ENCODE results near the gene PCNX2.

Gene PCNX2

DNA sequence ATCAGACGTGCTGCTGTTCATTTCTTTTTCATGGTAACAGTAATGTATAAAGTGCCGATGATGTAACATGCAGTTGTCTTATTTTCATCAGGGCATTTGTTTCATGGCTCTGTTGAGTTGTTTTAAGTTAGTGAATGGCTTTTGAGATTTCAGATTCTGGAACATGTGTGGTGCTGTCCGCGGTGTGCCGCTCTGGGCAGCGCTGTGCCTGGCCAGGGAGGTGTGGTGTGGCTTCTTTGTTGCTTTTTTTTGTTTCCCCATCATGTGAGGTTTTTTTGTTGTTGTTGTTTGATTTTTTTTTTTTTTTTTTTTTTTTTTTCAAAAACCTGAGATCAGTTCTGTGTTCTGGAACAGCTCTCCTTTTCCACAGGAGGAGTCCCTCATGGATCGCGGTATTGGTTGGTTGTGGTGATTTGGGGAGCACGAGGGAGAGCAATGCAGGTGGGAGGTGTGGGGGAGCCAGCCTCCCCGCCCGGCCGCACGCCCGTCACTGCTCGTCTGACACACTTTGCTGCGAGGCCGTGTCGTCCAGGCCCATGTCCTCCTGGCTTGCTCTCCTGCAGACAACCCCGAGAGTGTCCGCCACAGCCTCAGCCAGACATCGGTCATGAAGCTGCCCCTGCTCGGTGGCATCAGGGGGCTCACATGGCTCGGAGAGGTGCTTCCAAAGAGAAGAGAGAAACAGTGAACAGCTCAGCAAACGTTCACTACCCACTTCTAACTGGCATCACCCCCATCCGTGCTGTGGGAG lies 311.5 kb downstream of the PCNX2 start:
- DNase-seq (ENCODE audit: low read depth): no peak

DNA sequence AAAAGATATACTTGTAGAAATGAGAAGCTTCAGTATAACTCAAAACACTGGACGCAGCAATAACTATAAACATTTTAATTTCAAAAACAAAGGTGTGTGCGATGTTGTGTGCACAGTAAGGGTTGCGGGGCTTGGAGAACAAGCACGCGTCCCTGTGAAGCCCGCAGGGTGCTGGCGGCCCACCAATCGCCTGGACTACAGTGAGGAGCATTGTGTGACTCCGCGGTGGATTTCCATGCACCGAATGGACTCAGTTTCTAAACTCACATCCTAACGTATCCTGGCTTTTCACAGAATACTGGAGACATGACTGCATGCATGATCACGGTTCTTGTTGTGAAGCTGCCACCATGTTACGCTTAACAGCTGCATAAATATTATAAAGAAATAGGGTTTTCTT lies 312.1 kb downstream of the PCNX2 start:
- DNase-seq (ENCODE audit: low read depth): no peak

DNA sequence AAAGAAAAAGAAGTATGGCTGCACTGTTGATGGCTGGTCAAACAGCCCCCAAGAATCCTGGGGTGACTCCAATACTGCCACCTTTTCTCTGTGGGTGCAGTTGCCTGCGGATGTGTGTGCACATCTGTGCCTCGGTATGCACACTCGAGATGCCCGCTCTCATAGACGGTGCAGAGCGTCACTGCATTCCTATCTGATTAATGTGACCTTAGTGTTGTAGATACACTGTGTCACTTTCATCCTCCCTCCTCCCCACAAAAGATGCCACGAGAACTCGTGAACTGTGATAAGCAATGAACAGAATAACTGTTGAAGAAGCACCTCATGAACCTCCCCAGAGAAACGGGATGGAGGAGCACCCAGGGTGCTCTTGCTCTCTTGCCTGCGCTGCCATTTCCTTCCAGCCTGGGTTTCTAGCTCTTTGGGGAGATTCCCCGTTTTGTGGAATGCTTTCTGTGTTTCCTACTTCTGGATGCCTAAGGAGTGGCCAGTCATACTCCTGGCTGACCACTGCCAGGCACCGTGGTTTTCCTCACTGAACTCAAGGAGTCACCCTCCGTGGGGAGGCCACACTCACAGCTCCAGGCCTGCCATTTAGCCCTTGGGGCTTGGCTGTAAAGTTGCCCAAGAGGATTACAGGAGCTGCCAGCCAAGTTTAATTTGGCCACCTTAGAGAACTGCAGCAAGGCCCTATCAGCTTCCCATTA lies 313.1 kb downstream of the PCNX2 start:
- no peak for DNase-seq (ENCODE audit: low read depth)

DNA sequence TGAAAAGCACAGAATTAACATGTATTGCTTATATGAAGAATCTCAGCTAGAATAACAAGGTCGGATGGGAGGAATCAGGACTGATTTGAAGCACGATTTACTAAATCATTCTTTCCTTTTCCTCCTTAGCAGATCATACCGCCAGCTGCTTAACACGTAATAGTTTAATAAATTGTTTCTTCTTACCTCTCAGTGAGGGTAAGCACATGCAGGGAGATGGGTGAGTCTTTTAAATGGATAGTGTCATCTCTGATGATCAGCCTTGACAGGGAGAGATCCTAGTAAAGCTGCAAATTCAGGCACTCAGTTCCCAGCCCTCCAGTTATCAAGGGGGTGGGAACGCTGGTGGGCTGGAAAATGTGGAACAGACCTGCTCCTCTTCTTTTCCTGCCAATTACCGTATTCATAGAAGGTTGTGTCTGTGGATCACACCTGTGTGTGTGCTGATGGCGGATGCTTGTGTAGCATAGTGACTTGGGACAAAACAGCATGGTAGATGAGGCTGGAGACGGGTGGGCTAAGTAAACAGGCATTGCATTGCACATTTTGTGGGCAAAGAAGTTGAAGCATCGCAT lies 314.5 kb downstream of the PCNX2 start:
- DNase-seq (ENCODE audit: low read depth): no peak

DNA sequence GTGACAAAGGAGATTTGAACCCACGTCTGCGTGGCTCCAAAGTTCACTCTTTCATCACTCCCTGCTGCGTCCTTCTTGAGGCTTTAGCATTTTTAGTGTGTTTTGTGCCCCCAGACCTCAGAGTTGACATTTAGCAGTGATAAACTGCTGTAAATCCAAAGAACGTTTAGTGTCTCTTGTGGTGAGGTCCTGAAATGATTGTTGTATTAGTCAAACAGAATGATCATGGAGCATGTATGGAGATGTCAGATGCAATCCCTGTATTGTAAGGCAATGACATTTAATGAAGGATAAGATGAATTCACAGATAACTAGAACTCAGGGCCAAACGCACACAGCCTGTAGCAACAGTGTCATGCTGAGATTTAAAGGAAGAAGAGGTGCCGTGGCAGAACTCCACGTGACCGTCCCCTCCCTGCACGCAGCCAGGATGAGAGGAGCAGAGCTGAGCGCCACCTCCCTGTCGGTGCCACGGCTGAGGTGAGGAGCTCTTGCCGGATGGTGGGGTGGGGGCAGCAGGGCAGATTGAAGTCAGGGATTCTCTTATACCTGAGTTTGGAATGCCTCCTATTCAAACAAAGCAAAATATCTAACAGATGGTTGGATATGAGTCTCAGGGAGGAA lies 315.1 kb downstream of the PCNX2 start:
- no peak for DNase-seq (ENCODE audit: low read depth)

DNA sequence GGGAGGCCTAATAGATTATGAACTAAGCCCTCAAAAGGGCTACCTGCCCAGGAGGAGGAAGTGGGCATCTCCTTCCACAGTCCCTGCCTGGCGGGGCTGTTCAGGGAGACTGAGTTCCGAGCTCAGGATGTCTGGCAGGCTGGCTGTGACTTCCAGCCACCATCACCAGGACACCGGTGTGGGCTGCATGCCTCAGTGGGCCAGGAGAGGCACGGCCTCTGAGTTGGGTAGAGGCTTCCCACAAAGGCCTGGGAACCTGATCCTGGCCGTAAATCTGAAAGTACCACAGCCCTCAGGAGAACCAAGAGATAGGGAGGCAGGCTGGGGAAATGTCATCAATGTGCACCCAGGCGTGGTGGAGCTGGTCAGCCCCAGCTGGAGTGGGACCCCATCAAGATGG lies 316.0 kb downstream of the PCNX2 start:
- no peak for DNase-seq (ENCODE audit: low read depth)

DNA sequence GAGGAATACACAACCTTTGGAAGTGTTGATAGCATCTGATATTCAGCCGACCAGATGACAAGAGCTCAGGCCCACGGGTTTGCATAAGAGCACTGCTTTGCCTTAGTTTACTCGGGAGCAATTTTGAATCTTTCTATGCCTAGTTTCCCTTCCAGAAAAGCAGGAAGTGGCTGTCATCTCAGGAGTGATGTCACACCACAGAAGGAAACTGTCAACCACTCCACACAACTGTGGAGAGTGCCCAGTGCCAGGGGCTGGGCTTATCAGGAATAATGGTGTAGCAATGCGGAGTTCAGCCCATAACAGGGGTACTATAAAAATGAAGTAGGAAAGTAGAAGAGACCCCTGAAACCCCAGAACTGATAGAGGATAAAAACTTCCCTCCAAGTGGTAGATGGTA lies 316.7 kb downstream of the PCNX2 start:
- DNase-seq (ENCODE audit: low read depth): no peak

DNA sequence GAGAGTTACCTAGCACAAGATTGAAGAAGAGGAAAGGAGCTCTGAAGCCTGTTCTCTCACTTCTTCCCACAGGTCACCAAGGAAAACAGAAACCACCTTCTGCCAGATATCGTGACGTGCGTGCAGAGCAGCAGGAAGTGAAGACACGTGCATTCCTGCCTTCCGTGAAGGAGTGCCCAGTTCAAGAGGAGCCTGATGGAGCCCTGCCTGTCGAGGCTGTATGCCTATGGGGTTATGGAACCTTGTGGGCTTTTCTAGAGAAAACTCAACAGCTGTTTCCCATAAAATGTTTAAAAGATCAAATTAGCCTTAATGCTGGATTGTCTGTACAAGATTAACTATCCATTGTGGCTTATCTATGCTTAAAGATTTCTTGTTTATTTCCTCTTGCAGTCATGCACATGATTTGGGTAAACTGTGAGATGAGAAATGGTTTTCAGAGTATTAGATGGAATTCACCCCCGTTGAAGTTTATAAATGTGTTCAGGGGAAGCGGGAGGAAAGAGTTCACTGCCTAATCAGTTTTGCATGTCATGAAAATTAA lies 317.4 kb downstream of the PCNX2 start:
- no peak for DNase-seq (ENCODE audit: low read depth)

DNA sequence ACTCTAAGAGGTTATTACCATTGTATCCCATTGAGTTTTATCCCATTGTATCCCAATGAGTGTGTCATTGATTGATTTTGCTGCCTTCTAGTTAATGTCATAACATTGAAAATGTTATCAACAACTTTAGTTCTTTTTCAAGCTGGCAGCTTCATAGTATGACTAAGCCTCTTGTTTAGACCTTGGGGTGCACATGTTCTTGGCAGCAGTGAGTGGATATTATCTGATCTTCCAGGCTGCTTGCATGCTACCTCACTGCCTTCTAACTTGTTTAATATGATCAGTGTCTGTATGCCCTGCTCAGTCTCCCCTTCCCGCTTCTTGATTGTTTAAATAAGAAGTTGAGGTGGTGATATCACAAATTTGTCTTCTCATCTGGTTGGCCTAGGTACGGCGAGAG lies 320.6 kb downstream of the PCNX2 start:
- DNase-seq (ENCODE audit: low read depth): no peak

DNA sequence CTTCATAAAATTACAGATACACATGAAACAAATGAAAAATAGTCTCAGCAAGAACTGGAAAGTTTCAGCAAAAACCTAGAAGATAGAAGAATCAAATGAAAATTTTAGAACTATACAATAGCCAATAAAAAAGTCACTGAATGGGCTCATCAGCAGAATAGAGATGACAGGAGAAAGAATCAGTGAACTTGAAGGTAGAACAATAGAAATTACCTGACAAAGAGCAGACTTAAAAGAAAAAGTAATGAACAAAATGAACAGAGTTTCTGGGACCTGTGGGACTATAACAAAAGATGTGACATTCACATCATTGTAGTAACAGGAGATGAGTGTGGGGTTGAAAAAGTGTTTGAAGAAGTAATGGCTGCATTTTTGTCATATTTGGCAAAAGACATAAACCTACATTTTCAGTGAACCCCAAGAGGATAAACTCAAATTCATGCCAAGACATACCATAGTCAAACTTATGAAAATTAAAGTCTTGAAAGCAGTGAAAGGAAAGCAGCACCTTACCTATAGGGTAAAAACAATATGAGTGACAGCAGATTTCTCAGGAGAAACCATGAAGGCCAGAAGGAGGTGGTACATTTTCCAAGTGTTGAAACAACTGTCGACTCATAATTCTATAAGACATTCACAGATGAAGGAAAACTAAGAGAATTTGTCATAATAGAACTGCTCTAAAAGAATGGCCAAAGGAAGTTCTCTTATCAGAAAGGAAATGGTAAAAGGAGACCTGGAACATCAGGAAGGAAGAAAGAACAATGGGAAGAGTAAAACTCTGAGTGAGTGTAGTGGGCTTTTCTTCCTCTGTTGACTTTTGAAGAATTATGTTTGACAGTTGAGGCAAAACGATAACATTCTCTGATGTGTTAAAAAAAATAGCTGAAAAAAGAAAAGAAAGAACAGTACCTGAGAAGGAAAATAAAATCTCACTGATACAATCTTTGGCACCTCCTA lies 321.6 kb downstream of the PCNX2 start:
- no peak for DNase-seq (ENCODE audit: low read depth)

DNA sequence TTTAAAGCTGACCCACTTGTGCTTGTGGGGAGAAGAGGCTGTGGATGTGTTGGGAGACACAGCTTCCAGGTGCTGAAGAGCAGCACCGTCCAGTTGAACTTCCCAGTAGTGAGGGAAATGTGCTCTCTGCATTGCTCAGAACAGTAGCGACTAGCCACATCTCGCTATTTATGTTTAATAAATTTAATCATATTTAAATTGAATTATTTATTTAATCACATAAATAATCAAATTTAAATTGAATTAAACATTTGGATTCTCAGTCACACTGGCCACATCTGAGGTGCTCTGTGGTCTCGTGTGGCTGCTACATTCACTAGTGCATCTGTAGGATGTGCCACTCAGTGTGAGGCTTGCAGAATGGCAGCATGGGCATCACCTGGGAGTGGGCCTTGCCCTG lies 325.0 kb downstream of the PCNX2 start:
- DNase-seq (ENCODE audit: low read depth): no peak

DNA sequence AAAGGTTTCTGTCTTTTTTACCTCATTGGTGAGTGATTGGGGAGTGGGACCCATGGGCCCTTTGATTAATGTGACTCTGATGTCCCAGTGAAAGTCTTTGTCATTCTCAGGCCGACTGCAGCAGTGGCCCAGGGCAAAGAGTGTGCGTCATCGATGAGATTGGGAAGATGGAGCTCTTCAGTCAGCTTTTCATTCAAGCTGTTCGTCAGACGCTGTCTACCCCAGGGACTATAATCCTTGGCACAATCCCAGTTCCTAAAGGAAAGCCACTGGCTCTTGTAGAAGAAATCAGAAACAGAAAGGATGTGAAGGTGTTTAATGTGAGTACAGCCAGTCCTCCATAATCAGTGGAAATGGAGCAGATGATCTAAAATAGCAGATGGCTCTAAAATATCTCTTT lies 325.7 kb downstream of the PCNX2 start:
- DNase-seq (ENCODE audit: low read depth): no peak

DNA sequence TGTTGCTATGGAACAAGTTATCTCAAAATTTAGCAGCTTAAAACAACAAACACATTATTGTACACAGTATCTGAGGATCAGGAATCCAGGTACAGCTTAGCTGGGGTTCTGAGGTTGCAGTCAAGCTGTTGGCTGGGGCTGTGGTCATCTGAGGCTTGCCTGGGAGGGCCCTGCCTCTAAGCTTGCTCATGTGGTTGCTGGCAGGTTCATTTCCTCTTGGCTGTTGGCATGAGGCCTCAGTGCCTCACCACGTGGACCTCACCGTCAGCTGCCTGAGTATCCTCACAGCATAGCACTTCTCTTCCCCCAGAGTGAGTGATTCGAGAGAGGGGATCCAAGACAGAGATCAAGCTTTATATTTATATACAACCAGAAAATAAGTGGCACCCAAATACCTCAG lies 326.6 kb downstream of the PCNX2 start:
- no peak for DNase-seq (ENCODE audit: low read depth)

DNA sequence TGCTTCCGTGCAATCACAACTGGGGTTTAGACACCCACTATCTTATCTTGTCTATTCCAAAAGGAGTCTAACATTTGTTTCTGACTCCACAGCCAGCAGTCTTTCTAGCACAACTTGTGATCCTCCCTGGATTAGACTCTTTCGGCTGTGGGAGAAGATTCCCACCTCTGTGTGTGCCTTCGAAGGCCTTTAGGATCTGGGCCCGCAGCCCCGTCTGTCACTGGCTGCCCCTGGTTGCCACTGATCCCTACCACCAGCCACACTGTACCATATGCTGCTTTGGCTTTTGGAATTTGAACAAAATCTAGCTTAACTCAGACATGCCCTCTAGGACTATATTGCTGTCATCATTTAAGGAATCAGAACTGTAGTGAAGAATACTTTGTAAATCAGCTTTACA lies 327.1 kb downstream of the PCNX2 start:
- no peak for DNase-seq (ENCODE audit: low read depth)

DNA sequence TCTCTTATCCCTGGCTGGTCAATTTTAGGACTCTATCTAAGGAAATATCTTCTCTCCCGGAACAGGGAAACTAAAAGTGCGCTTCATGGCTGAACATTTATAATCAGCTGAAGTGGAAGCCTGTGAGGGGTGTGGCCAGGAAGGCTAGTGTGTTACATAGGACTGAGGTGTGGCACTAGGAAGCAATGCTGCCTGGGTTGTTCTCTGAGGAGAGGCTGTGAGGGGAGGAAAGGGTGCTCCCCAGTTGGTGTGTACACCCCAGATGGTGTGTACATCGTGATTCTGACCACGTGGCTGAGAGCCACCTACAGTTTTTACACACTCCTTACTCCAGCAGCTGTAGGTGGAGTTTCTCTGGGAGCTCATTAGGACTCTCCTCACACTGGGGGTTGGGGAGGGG lies 328.9 kb downstream of the PCNX2 start:
- no peak for DNase-seq (ENCODE audit: low read depth)

DNA sequence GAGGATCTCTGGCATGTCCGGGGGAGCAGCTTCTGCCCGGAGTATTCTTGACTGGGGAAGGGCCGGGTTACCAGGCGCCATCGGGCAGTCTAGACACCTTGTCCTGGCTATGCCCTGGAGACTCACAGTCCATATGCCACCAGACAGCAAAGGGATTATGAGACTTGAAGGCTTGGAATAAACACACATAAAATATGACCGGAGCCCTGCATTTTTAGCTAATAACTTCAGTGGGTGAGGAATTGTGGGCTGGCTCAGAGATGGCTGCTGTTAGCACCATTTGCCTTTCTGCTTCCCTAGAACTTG lies 329.7 kb downstream of the PCNX2 start:
- DNase-seq (ENCODE audit: low read depth): no peak

DNA sequence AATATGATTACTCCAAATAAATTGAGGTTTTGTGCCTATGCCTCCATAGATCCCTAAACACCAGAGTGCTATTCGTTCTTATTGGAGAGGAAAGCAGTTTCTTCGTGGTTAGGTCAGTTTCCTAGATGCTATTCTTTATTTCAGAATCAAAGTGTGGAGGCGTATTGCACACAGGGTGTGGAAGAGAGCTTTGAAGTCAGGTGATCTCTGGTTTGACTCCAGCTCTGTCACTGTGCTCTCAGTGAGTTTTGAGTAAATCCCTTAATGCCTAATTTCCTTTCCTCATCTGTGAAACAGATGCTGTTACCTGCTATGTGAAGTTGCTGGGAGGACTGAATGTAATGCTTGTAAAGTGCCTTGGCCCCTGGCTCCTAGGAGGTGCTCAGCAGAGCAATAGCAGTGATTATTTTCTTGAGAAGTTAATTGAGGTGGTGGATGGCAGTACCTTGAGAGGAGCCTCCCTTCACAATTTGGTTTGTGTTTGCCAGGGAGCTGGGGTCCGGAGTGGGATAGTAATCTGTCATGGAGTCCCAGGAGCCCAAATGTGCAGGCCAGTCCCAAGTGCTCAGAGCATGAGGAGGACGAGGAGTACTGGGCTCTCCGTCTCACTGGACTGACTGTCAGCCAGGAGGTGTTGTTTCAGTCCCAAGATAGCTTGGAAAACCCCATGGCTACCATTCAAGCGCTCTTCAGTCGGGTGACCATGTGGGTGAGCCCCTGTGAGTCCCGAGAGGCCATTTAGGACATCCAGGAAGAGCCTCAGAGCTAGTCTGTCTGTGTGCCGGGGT lies 330.2 kb downstream of the PCNX2 start:
- no peak for DNase-seq (ENCODE audit: low read depth)

DNA sequence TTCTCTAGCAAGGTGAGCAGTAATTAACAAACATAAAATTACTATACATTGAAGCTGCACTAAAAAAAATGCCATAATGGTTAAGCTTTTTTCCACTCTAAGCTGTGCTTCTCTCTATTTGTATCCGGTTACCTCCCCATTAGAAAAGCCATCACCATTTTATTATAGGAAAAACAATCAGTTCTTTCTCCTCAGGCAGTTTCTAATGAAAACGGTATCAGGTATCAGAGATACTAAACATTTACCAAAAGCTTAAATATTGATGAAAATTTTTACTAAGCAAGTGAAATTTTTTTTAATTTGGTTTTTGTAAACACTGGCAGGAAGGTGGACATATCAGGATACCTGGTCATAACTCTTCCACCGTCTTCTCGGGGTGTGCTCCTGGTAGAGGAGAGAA lies 330.9 kb downstream of the PCNX2 start:
- DNase-seq (ENCODE audit: low read depth): no peak

DNA sequence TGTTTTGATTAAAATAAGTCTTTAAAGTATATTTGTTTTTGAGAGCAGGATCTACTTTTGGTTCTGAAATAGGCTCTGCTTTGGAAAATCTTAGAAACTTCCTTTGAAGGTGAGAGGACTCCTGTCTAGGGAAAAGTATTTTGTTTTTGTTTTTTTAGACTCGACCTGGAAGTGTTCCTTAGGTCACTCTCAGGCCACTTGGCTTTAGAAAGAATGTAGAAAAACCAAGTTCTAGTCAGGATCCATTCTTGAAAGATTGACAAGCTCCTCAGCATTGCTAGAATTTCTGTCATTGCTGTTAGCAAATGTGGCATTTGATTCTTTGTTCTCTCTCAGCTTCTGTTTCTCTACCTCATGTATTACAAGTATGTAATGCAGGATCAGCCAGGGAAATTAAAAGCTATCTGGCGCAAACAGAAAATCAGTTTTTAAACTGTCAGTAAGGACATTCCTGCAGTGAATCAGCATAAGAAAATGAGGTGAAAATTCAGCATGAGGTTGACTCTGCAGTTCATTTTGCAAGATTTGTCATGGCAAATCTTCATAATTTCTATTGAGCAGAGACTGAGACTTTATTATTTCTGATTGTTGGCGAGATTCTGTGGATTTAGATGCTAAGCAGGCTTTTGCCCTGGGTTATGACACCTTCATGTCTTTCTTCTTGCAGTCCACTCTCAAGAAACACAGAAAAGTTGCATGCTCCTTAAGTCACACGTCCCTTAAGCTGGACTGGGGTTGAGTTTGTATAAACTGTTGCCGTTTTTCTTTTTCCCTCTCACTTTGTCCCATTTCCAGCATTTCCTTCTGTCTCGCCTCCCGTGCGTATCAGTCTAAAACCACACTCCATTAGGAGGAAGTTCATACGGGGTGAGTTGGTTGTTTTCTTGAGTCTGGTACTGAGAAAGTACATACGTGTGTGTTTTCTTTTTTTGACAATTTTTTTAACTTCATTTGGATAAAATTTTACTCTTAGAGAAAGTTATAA lies 332.5 kb downstream of the PCNX2 start:
- no peak for DNase-seq (ENCODE audit: low read depth)

DNA sequence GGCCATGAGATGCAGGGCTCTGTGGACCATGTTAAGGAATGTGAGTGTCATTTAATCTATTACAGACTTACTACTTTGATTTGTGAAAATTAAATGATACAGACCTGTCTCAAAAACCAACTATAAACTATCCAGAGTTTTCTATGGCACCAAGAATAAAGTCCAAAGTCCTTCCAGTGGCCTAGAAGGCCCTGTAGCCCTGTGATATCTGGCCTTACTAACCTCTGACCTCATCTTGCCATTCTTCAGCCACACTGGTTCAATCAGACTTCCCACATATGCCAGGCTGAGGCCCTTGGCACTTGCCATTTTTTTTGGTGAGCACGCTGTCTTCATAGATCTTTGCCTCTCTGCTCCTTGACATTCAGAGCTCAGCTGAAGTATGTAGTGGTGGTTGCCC lies 337.5 kb downstream of the PCNX2 start:
- no peak for DNase-seq (ENCODE audit: low read depth)
